SK-N-DZ (cell line): ENCODE data around the gene PNPLA4.

Experiments
- DNase-seq: peaks from one replicate; pipeline ENCODE4 v3.0.0-alpha.2; 2015; ENCODE audit warnings: low spot score
- small RNA-seq, 2 experiments: library from RNA; depleted of rRNA; stranded (forward); fragments of <200 nt; gene quantifications; one replicate each; pipeline ENCODE3, GENCODE V24; 2014

Gene PNPLA4

GRCh38 chrX:7872042-7872441 is 55.2 kb downstream of the PNPLA4 start:
- DNase-seq, result no peak

- DNase-seq, result peak; percentile 1
Measured at GRCh38 chrX:7852166-7852565, 75.0 kb downstream of the PNPLA4 start.

Small RNA genes within 50 kb of the gene (small RNA-seq; reads per million reads assigned to genes)
- 0 reads per million in 2 experiments for gene AC005296.1
